Natural killer cell treated with Interleukin-12 subunit alpha and Interleukin-12 subunit beta and Interleukin-15 and Interleukin-18, amount 100 ng/mL, for 72 hours (primary cell): ENCODE data around the gene WSCD1. TPM values are rescaled to one million over a fixed set of nuclear protein-coding genes. Genes with fewer than 3 reads are reported as not detected.
A peak's percentile ranks its signal among the peaks of the same experiment; 100 is the strongest.

Experiments
- ATAC-seq, 2 donors: fragments of 150-1000 bp; cut with Tn5 transposase in 1 of 2; sonication (Bioruptor Pico), chemical (Tn5 transposase) in 1 of 2; 2 replicates each; pipeline ENCODE4 v1.10.0; 2021
- DNase-seq: peaks from one replicate; pipeline ENCODE4 v3.0.0; 2022; ENCODE audit warnings: low spot score
- H3K27ac Mint-ChIP-seq, 2 donors: 1 replicate in 1 of 2; 2 replicates in 1 of 2; pipeline ENCODE4 v1.8.0; 2022; ENCODE audit warnings: mixed read lengths in 2 of 2, mild to moderate bottlenecking in 1 of 2, moderate library complexity in 1 of 2
- H3K27me3 Mint-ChIP-seq, 2 donors: 1 replicate in 1 of 2; 2 replicates in 1 of 2; pipeline ENCODE4 v1.8.0; 2022; ENCODE audit warnings: mixed read lengths in 2 of 2
- H3K36me3 Mint-ChIP-seq: one replicate; pipeline ENCODE4 v1.8.0; 2022; ENCODE audit warnings: mixed read lengths
- H3K4me1 Mint-ChIP-seq, 2 donors: 1 replicate in 1 of 2; 2 replicates in 1 of 2; pipeline ENCODE4 v1.8.0; 2022; ENCODE audit warnings: low read depth in 2 of 2, mixed read lengths in 2 of 2, mild to moderate bottlenecking in 1 of 2
- H3K4me3 Mint-ChIP-seq: one replicate; pipeline ENCODE4 v1.8.0; 2022; ENCODE audit warnings: mixed read lengths
- H3K9me3 Mint-ChIP-seq: 2 replicates; pipeline ENCODE4 v1.8.0; 2022; ENCODE audit warnings: mixed read lengths
- total RNA-seq, 2 donors: library from RNA; stranded (reverse); gene quantifications; one replicate each; pipeline ENCODE4 v1.2.3, GENCODE V29; 2022

Gene WSCD1
- total RNA-seq, 2 donors from 2014 or later = 0.86 to 2.2 TPM

- DNase-seq = no peak
- ATAC-seq = no peak
- H3K4me3 Mint-ChIP-seq = no peak overlapping the region
- no peak overlapping the region for H3K27ac Mint-ChIP-seq
- H3K27me3 Mint-ChIP-seq = peaks cover 11 to 14% of the 10 kb centered on the region in 2 donors
- H3K9me3 Mint-ChIP-seq = no peaks in the 10 kb centered on the region
- H3K36me3 Mint-ChIP-seq = no peaks in the 10 kb centered on the region
- no peaks in the 10 kb centered on the region for H3K4me1 Mint-ChIP-seq
Measured at GRCh38 chr17:6046431-6046830, 23.7 kb upstream of the WSCD1 start.

GRCh38 chr17:6046931-6047330, 23.2 kb upstream of the WSCD1 start:
- Mint-ChIP-seq H3K27me3 (peaks cover 13 to 19% of the 10 kb centered on the region in 2 donors), H3K9me3 (no peaks in the 10 kb centered on the region)
- ATAC-seq = no peak

GRCh38 chr17:6047966-6048365, 22.2 kb upstream of the WSCD1 start:
- ATAC-seq = no peak
- H3K27me3 Mint-ChIP-seq = peaks cover 14 to 29% of the 10 kb centered on the region in 2 donors
- H3K27ac Mint-ChIP-seq = no peak overlapping the region
- no peaks in the 10 kb centered on the region for H3K9me3 Mint-ChIP-seq
- no peaks in the 10 kb centered on the region for H3K36me3 Mint-ChIP-seq
- DNase-seq = no peak
- H3K4me3 Mint-ChIP-seq = no peak overlapping the region
- H3K4me1 Mint-ChIP-seq = no peaks in the 10 kb centered on the region

More at GRCh38 chr17:6046931-6047330, 23.2 kb upstream of the WSCD1 start:
- no peaks in the 10 kb centered on the region for H3K4me1 Mint-ChIP-seq
- H3K36me3 Mint-ChIP-seq = no peaks in the 10 kb centered on the region
- H3K27ac Mint-ChIP-seq = no peak overlapping the region
- no peak for DNase-seq
- H3K4me3 Mint-ChIP-seq = no peak overlapping the region

GRCh38 chr17:6048486-6048885, 21.7 kb upstream of the WSCD1 start:
- H3K27ac Mint-ChIP-seq = no peak overlapping the region
- no peak overlapping the region for H3K4me3 Mint-ChIP-seq
- no peak for ATAC-seq
- H3K27me3 Mint-ChIP-seq = peaks cover 14 to 34% of the 10 kb centered on the region in 2 donors
- DNase-seq = no peak
- no peaks in the 10 kb centered on the region for H3K36me3 Mint-ChIP-seq
- H3K4me1 Mint-ChIP-seq = no peaks in the 10 kb centered on the region
- no peaks in the 10 kb centered on the region for H3K9me3 Mint-ChIP-seq

GRCh38 chr17:6052926-6053325, 17.3 kb upstream of the WSCD1 start:
- DNase-seq (no peak), ATAC-seq (no peak)
- Mint-ChIP-seq H3K27ac (no peak overlapping the region), H3K9me3 (no peaks in the 10 kb centered on the region), H3K4me1 (no peaks in the 10 kb centered on the region), H3K36me3 (no peaks in the 10 kb centered on the region), H3K4me3 (no peak overlapping the region), H3K27me3 (peaks cover 21 to 56% of the 10 kb centered on the region in 2 donors)

GRCh38 chr17:6054372-6054771, 15.8 kb upstream of the WSCD1 start:
- ATAC-seq (no peak), DNase-seq (no peak)
- no peak overlapping the region for H3K4me3 Mint-ChIP-seq
- H3K9me3 Mint-ChIP-seq = no peaks in the 10 kb centered on the region
- H3K27me3 Mint-ChIP-seq = peaks cover 23 to 53% of the 10 kb centered on the region in 2 donors
- H3K27ac Mint-ChIP-seq = no peak overlapping the region
- H3K36me3 Mint-ChIP-seq = no peaks in the 10 kb centered on the region
- H3K4me1 Mint-ChIP-seq = no peaks in the 10 kb centered on the region

DNA sequence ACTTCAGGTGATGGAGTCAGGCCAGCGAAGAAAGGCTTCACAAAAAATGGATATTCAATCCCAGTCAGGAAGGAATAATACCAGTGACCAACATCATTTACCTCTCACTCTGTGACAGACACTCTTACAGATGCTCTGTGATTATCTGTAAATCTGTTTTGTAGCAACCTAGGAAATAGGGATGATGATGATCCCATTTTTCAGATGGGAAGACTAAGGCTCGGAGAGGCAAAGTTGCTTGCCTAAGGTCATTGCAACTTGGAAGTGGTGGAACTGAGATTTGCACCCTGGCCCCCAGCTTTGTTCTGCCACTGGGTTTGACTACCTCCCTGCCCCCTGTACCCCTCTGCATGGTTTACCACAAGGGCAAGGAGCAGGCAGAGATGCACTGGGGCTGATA, 14.1 kb upstream of the WSCD1 start:
- H3K27ac Mint-ChIP-seq = no peak overlapping the region
- H3K4me1 Mint-ChIP-seq = no peaks in the 10 kb centered on the region
- peaks cover 22 to 42% of the 10 kb centered on the region in 2 donors for H3K27me3 Mint-ChIP-seq
- H3K9me3 Mint-ChIP-seq = no peaks in the 10 kb centered on the region
- DNase-seq = no peak
- no peaks in the 10 kb centered on the region for H3K36me3 Mint-ChIP-seq
- no peak overlapping the region for H3K4me3 Mint-ChIP-seq
- ATAC-seq = no peak

GRCh38 chr17:6057562-6057961, 12.6 kb upstream of the WSCD1 start:
- H3K9me3 Mint-ChIP-seq = no peaks in the 10 kb centered on the region
- no peak overlapping the region for H3K27ac Mint-ChIP-seq
- no peaks in the 10 kb centered on the region for H3K36me3 Mint-ChIP-seq
- no peaks in the 10 kb centered on the region for H3K4me1 Mint-ChIP-seq
- ATAC-seq (no peak), DNase-seq (no peak)
- peaks cover 22 to 31% of the 10 kb centered on the region in 2 donors for H3K27me3 Mint-ChIP-seq
- H3K4me3 Mint-ChIP-seq = no peak overlapping the region

- Mint-ChIP-seq H3K4me1 (no peaks in the 10 kb centered on the region), H3K36me3 (no peaks in the 10 kb centered on the region), H3K9me3 (no peaks in the 10 kb centered on the region), H3K27me3 (peaks cover 28% of the 10 kb centered on the region in 2 donors), H3K4me3 (no peak overlapping the region), H3K27ac (no peak overlapping the region)
- DNase-seq (no peak), ATAC-seq (no peak)
Measured at GRCh38 chr17:6059406-6059805, 10.8 kb upstream of the WSCD1 start.

- ATAC-seq (no peak), DNase-seq (no peak)
- H3K36me3 Mint-ChIP-seq = no peaks in the 10 kb centered on the region
- H3K4me1 Mint-ChIP-seq = no peaks in the 10 kb centered on the region
- no peak overlapping the region for H3K4me3 Mint-ChIP-seq
- H3K27ac Mint-ChIP-seq = no peak overlapping the region
- peaks cover 18 to 26% of the 10 kb centered on the region in 2 donors for H3K27me3 Mint-ChIP-seq
- no peaks in the 10 kb centered on the region for H3K9me3 Mint-ChIP-seq
Measured at GRCh38 chr17:6061290-6061689, 8.9 kb upstream of the WSCD1 start.

- no peaks in the 10 kb centered on the region for H3K9me3 Mint-ChIP-seq
- no peak overlapping the region for H3K27ac Mint-ChIP-seq
- peaks cover 40 to 47% of the 10 kb centered on the region in 2 donors for H3K27me3 Mint-ChIP-seq
- peaks cover 10 to 12% of the 10 kb centered on the region in 2 donors for H3K4me1 Mint-ChIP-seq
- peaks cover 7% of the 10 kb centered on the region for H3K36me3 Mint-ChIP-seq
- DNase-seq (no peak), ATAC-seq (no peak)
- H3K4me3 Mint-ChIP-seq = no peak overlapping the region
Measured at GRCh38 chr17:6064868-6065267, 5.3 kb upstream of the WSCD1 start.

DNA sequence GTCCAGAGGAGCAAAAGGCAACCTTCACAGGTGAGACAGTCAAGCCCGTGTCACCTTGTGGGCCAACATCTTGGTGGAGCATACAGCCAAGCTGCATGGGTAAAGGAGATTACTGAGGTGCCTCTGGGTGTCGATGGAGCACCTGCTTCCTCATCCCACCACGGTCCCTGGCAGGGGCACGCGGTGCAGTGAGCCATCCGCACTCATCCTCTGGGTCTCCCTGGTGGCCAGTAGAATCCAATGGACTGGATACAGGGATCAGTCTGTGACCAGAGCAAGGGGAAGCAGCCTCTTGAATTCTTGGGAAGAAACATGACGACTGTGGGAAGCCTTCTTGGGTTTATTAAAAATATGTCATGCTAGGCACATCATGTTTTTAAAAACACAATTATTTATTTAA, 4.8 kb upstream of the WSCD1 start:
- peaks cover 44 to 47% of the 10 kb centered on the region in 2 donors for H3K27me3 Mint-ChIP-seq

GRCh38 chr17:6066183-6066948, 3.8 kb upstream of the WSCD1 start:
- Mint-ChIP-seq H3K27ac (no peak overlapping the region), H3K4me1 (peaks cover 13% of the 10 kb centered on the region in 2 donors), H3K36me3 (peaks cover 8% of the 10 kb centered on the region), H3K27me3 (peaks cover 44 to 47% of the 10 kb centered on the region in 2 donors), H3K9me3 (no peaks in the 10 kb centered on the region), H3K4me3 (no peak overlapping the region)
- DNase-seq = no peak
- ATAC-seq = peak in 1 of 2 donors; percentile 18

More for the DNA sequence above, 4.8 kb upstream of the WSCD1 start:
- Mint-ChIP-seq H3K36me3 (peaks cover 8% of the 10 kb centered on the region), H3K27ac (no peak overlapping the region), H3K4me3 (no peak overlapping the region), H3K9me3 (no peaks in the 10 kb centered on the region), H3K4me1 (peaks cover 13% of the 10 kb centered on the region in 2 donors)
- no peak for DNase-seq
- no peak for ATAC-seq

DNA sequence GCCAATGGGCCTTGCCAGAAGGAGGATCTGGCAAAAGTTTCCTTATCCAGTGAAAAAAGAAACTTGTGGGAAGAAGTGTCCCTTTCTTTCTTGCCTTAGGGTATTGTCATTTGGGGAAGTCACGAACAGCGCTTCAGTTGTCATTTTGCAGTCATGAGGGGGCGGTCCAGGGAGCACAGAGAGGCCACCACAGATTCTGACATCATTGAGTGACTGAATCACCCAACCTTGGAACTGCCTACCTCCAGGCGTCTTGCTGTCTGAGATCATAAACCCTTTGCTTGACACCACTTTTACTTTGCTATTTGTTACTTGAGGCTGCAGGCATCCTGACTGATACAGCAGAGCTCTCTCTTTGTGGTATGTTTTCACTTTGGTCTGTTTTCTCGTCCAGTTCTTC, 3.1 kb upstream of the WSCD1 start:
- ATAC-seq (no peak), DNase-seq (no peak)
- Mint-ChIP-seq H3K36me3 (peaks cover 8% of the 10 kb centered on the region), H3K27me3 (peaks cover 43 to 44% of the 10 kb centered on the region in 2 donors), H3K9me3 (no peaks in the 10 kb centered on the region), H3K27ac (no peak overlapping the region), H3K4me1 (peaks cover 13% of the 10 kb centered on the region in 2 donors), H3K4me3 (no peak overlapping the region)
